Keratinocyte (primary cell): ENCODE data around the gene RAMACL. TPM values are rescaled to one million over a fixed set of nuclear protein-coding genes. Genes with fewer than 3 reads are reported as not detected.

Experiments used
- DNase-seq: peaks from one replicate; pipeline ENCODE4 v3.0.0-alpha.2; 2011; ENCODE audit warnings: low read depth, missing footprints, low spot score
- FAIRE-seq: peaks from 2 replicates; lab custom pipeline; 2011; peaks lifted over from hg19 to GRCh38; lab: Jason Lieb, UNC
- H2AFZ ChIP-seq: 2 replicates; pipeline ENCODE4 v1.6.0; 2012; ENCODE audit warnings: low read length, control low read depth, inconsistent platforms; ENCODE audit not compliant: control insufficient read depth
- H3K27ac ChIP-seq: 2 replicates; pipeline ENCODE4 v1.5.1; 2011; ENCODE audit warnings: low read length; ENCODE audit not compliant: control insufficient read depth, insufficient read depth
- H3K27me3 ChIP-seq: 3 replicates; pipeline ENCODE4 v1.6.0; 2011; ENCODE audit warnings: low read length; ENCODE audit not compliant: control insufficient read depth, insufficient read depth; ENCODE audit errors: extremely low read depth
- H3K36me3 ChIP-seq, 2 experiments: 2 replicates in 1 of 2; 3 replicates in 1 of 2; pipeline ENCODE4 v1.5.1; 2011; ENCODE audit warnings: low read length in 2 of 2, mild to moderate bottlenecking in 1 of 2; ENCODE audit not compliant: control insufficient read depth in 2 of 2, insufficient read depth in 2 of 2; ENCODE audit errors: extremely low read depth in 1 of 2
- H3K4me1 ChIP-seq: 3 replicates; pipeline ENCODE4 v1.5.1; 2011; ENCODE audit warnings: low read length; ENCODE audit not compliant: control insufficient read depth, insufficient read depth; ENCODE audit errors: extremely low read depth
- H3K4me2 ChIP-seq: 3 replicates; pipeline ENCODE4 v1.6.0; 2011; ENCODE audit warnings: low read depth, low read length; ENCODE audit not compliant: control insufficient read depth, insufficient read depth; ENCODE audit errors: extremely low read depth
- H3K4me3 ChIP-seq, 3 experiments: fragments of 200-600 bp in 1 of 3; sonication (generic) in 1 of 3; 2 replicates in 2 of 3; 3 replicates in 1 of 3; pipeline ENCODE4 v1.5.1; 2011 to 2016; ENCODE audit warnings: low read length in 3 of 3, mild to moderate bottlenecking in 3 of 3, control low read depth in 2 of 3, inconsistent platforms in 1 of 3, low read depth in 1 of 3, mixed read lengths in 1 of 3, mixed run types in 1 of 3, moderate library complexity in 1 of 3; ENCODE audit not compliant: control insufficient read depth in 2 of 3, insufficient read depth in 2 of 3; ENCODE audit errors: extremely low read depth in 1 of 3
- H3K79me2 ChIP-seq: 2 replicates; pipeline ENCODE4 v1.6.0; 2012; ENCODE audit warnings: low read length; ENCODE audit not compliant: control insufficient read depth, insufficient read depth
- H3K9ac ChIP-seq: 3 replicates; pipeline ENCODE4 v1.6.0; 2011; ENCODE audit warnings: low read length; ENCODE audit not compliant: control insufficient read depth, insufficient read depth; ENCODE audit errors: extremely low read depth
- H3K9me1 ChIP-seq: 3 replicates; pipeline ENCODE4 v1.6.0; 2011; ENCODE audit warnings: low read length; ENCODE audit not compliant: control insufficient read depth, insufficient read depth; ENCODE audit errors: extremely low read depth
- H3K9me3 ChIP-seq: 2 replicates; pipeline ENCODE4 v1.5.1; 2012; ENCODE audit warnings: low read depth, low read length; ENCODE audit not compliant: control insufficient read depth
- H4K20me1 ChIP-seq: 3 replicates; pipeline ENCODE4 v1.6.0; 2011; ENCODE audit warnings: low read length; ENCODE audit not compliant: control insufficient read depth, insufficient read depth; ENCODE audit errors: extremely low read depth
- CTCF ChIP-seq, 3 experiments: IDR thresholded peaks in 1 of 3; conservative IDR thresholded peaks in 1 of 3; optimal IDR thresholded peaks in 1 of 3; 2 replicates in 2 of 3; 3 replicates in 1 of 3; pipeline versions ENCODE3 to v1.5.1; 2011; ENCODE audit warnings: low read length in 3 of 3, mild to moderate bottlenecking in 3 of 3, moderate library complexity in 2 of 3, control low read depth in 1 of 3, inconsistent platforms in 1 of 3; ENCODE audit not compliant: insufficient read depth in 2 of 3; ENCODE audit errors: extremely low read depth in 1 of 3
- EZH2 ChIP-seq: IDR thresholded peaks from one replicate; pipeline ENCODE4 v1.6.1; 2012; ENCODE audit warnings: inconsistent platforms, mild to moderate bottlenecking, low read length, moderate library complexity
- dilution Hi-C: fragments of 300-500 bp; cut with MboI; formaldehyde crosslinking; loops from one replicate; pipeline ENCODE4 v1.7.0; 2020; ENCODE audit warnings: low sequenced_read_pairs; ENCODE audit not compliant: extremely low pct_ligation_motif_present
- polyA plus RNA-seq, 5 experiments: library from polyadenylated mRNA; depleted of rRNA in 3 of 5; stranded (reverse) in 3 of 5; stranded (forward) in 1 of 5; unstranded in 1 of 5; fragments of >200 nt; gene quantifications; 1 replicate in 1 of 5; 2 replicates in 3 of 5; 3 replicates in 1 of 5; pipeline versions ENCODE4 v1.2.1 to v1.2.3, GENCODE V29; 2011 to 2012; ENCODE audit warnings: missing spikeins in 2 of 5, low read depth in 1 of 5, low replicate concordance in 1 of 5

Gene RAMACL
- polyA plus RNA-seq, 1 donor (not counting 4 experiments of a cell fraction or from before 2014, with no cell fraction given): 5.3 TPM

DNA sequence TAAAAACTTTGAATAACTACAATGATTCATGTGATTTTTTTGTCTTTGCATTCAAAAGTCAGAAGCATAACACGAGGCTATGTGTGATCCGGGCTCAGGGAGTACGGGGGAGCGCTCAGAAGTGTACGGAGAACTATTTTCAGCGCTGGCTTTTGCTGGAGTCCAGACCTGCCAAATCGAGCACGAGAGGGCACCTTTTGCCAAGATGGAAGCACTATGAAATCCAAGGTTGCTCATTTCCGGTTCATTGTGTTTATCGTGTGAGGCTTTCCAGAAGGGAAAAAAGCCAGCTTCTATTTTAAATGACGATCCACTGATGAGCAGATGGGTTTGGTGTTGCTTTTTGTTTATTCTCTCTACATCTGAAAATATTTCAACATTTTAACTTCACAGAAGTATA, 11.3 kb downstream of the RAMACL start:
- dilution Hi-C loops: no loop called here
- Histone ChIP-seq H3K36me3 (no peaks in the 10 kb centered on the region), H3K9me3 (no peaks in the 10 kb centered on the region), H3K27ac (no peak overlapping the region), H3K9ac (no peak overlapping the region), H3K4me2 (no peak overlapping the region), H4K20me1 (no peaks in the 10 kb centered on the region), H3K9me1 (no peaks in the 10 kb centered on the region), H3K4me1 (no peaks in the 10 kb centered on the region), H3K4me3 (no peak overlapping the region), H2AFZ (no peak overlapping the region), H3K27me3 (no peaks in the 10 kb centered on the region), H3K79me2 (no peaks in the 10 kb centered on the region)
- TF ChIP-seq CTCF (optimal IDR thresholded peaks at IDR 0.05 in 1 of 3, IDR thresholded peaks at IDR 0.05 in 1 of 3, conservative IDR thresholded peaks at IDR 0.05 in 1 of 3; ENCODE audit: extremely low read depth in 1 of 3, insufficient read depth in 2 of 3, low read length in 3 of 3): no peak
- no peak for TF ChIP-seq EZH2
- DNase-seq: no peak
- FAIRE-seq: no peak

DNA sequence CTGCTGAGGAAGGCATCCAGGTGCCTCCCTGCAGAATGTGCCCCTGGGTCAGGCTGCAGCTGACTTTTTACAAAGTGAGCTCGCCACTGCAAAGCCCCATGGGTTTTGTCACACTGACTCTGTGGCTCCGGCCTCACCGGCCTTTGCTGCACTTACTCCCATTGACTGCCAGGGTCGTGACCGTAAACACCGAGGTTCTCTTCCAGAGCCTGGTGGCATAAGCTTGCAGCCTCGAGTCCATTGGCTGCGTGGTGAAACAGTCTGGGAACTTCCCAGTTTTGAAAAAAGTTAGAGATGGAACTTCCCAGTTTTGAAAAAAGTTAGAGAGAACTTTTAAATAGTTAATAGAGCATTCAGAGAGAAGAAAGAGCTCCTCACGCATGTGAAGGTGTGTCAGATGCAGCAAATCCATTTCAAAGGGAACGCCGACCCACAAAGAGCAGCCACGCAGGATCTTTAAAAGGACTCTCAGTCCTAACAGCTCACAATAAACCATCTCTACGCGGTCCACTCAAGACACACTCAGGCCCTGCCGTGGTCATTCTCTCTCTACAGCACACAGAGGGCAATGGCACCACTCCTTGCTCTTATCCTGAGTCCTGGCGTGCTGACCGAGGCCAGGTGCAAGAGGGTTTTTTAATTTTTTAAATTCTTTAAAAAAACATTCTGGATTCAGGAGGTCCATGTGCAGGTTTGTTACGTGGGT, 12.8 kb downstream of the RAMACL start:
- Histone ChIP-seq H3K4me2 (no peak overlapping the region), H3K27me3 (no peaks in the 10 kb centered on the region), H3K4me3 (no peak overlapping the region), H3K27ac (no peak overlapping the region), H3K4me1 (no peaks in the 10 kb centered on the region), H3K9me1 (no peaks in the 10 kb centered on the region), H3K9ac (no peak overlapping the region), H3K9me3 (no peaks in the 10 kb centered on the region), H3K79me2 (no peaks in the 10 kb centered on the region), H2AFZ (no peak overlapping the region), H3K36me3 (no peaks in the 10 kb centered on the region), H4K20me1 (no peaks in the 10 kb centered on the region)
- dilution Hi-C loops: no loop called here
- TF ChIP-seq EZH2: no peak
- TF ChIP-seq CTCF (optimal IDR thresholded peaks at IDR 0.05 in 1 of 3, IDR thresholded peaks at IDR 0.05 in 1 of 3, conservative IDR thresholded peaks at IDR 0.05 in 1 of 3; ENCODE audit: extremely low read depth in 1 of 3, insufficient read depth in 2 of 3, low read length in 3 of 3): no peak
- FAIRE-seq: no peak
- no peak for DNase-seq
